Measurements from ENCODE around the gene SCAI.
"Not testable (repeated sequence)": the region's sequence is repeated elsewhere in the genome, so short reads cannot be mapped to it uniquely, and the experiment has no call there.

The SCAI gene

DNA sequence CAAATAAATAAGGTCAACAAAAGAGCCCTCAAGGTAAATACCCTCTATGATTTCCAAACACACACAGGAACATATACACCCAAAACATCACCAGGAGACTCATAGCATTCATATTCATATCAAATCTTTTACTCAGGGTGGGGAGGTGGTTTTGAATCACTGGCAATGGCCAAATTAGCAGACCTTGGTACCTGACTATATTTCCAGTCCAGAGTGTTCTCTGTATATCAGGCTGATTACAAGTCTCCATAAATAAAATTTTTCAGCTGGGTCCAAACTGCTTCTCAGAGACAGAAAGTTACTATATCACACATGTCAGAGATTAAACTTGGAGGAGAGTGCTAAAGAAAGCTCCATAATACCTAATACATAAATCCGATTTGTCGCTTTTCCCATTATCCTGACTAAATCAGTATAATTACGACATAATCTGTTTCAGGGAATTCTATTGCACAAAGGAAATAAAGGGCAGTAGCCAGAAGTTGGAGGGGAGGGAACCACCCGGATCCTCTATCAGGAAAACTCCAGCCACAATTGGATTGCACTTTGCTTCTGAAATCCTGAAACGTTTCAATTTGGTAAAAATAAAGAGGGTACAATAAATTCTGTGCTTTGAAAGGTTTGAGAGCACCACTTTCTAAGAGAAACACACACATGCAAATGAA is 195.5 kb downstream of the SCAI start:
- no peak for DNase-seq (ENCODE audit: low spot score)

DNA sequence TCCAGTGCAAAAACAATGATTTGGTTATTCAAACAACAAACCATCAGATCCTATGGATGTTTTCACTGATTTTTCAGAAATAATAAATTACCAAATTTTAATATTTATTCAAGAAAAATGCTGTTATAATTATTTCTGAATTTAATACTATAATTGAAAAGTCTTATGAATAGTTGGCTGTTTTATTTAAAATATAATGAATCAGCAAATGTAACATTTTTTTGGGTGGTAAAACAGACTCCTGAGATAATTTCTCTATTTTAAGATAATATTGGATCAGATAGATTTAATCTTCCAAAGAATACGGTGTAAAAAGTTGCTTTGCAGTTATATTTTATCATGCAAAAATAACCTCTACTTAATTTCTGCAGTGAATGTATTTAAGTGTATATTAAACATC is 197.2 kb downstream of the SCAI start:
- no peak for DNase-seq (ENCODE audit: low spot score)

DNA sequence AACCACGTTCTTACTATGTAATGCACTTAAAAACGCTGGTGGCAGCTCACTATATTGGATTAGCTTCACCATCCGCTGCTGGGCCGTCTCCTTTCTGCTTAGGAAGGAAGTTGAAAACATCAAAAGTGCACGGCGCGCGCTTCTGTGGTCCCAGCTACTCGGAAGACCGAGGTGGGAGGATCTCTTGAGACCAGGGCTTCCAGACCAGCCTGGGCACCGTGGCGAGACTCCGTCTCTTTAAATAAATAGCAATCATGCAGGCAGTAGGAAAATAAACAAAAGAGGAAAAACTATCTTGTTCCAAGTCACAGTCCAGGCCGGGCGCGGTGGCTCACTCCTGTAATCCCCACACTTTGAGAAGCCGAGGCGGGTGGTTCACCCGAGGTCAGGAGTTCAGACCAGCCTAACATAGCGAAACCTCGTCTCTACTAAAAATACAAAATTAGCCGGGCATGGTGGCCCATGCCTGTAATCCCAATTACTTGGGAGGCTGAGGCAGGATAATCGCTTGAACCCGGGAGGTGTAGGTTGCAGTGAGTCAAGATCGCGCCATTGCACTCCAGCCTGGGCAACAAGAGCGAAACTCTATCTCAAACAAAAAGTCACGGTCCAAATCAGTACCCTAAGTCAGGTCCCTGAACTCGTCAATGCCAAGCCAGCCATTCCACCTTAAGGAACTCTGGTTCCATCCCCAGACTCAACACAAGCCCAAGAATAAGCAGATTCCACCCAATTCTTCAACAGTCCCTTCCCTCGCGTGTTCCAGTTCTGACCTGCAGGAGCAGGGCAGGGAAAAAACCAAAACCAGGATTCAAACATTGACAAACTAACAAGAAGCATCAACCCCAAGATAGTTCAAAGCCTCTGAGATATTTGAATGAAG is 201.4 kb downstream of the SCAI start:
- no peak for DNase-seq (ENCODE audit: low spot score)

DNA sequence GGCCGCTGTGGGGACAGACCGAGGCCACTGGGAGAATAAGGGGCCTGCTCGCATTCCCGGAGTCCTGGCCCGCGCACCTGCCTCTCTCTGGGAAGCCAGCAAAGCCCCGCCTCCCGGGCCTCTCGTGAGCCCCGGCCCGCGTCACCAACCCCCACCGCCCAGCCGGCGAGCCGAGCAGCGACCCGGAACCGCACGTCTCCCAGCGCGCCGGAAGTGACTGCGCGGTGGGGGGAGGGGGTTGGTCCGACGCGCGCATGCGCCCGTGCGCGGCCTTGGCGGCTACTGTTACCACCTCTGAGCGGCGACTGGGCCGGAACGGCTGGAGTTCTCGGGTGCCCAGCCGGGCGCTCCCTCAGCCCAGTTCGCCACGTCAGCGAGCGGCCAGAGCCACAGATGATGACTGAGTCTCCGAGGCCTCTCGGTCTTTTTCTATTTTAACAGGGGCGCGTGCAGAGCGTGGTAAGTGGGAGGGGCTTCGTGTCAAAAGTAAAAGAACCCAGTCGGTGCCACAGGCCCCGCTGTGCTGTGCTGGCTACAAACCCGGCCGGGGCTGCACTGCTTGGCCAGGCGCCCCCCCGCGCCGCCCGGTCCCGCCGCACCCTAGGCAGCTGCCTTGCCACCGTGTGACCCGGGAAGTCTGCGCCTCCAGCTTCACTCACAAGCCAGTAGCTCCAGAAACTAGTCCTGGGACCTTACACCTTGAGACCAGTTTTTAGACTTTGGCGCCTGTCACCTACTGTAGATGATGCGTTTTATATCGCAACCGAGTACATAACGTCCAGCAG is 202.2 kb downstream of the SCAI start, which contains the start of gene GOLGA1:
Gene GOLGA1, minus strand, starts transcription at position 190 of the 785 bp plus-strand sequence. CDS start 2,372 bp downstream, outside the sequence.
- DNase-seq (ENCODE audit: low spot score) = peak; percentile 95

DNA sequence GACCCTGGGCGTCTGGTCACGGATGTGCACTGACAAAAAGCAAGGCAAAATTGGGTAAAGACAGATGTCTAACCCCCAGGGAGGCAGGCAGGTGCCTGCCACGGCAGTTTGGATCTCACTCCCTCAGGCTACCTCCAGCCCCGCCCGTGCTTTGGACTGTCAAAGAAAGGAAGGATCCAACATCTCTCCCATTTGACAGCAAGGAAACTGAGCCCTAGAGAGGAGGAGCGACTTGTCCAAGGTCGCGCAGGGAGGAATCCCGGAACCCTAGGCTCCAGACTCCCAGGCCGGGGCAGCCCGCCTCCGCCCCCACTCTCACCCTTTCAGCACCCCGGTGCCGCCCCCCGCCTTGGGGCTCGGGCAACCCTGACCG is 202.8 kb downstream of the SCAI start:
- DNase-seq (ENCODE audit: low spot score) = peak; percentile 67

DNA sequence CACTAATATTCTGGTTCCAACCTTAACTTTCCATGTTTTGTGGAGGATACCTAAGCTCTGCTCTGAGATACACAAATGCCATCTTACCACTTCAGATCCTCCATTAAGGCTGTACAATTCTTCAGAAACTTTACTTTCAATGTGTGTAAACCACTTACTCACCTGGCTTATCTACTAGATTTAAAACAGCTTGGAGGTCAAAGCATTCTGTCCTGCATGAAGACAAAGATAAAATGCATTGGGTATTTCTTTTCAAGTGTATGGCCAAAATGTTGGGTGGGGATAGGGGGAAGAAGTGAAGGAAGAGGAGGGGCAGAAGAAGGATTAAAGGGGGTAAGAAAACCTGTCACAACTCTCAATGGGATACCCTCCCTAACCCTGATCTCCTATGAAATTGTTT is 203.4 kb downstream of the SCAI start:
- no peak for DNase-seq (ENCODE audit: low spot score)

DNA sequence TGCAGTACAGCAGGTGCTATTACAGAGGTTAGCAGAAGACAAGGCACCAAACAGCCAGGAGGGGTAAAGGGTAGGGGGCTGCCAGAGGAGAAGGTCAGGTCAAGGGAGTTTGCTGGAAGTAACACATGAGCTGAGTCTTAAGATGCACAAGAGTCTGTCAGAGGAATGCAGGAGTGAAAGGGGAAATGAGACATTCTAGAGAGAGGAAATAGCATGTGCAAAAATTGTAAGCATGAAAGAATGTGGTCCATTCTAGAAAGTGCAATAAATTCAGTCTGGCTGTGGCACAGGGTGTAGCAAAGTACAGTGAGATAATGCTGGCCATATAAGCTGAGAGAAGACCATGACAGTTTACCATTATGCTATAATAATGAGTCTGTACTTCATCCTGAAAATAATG is 209.0 kb downstream of the SCAI start:
- DNase-seq (ENCODE audit: low spot score) = peak; percentile 44

DNA sequence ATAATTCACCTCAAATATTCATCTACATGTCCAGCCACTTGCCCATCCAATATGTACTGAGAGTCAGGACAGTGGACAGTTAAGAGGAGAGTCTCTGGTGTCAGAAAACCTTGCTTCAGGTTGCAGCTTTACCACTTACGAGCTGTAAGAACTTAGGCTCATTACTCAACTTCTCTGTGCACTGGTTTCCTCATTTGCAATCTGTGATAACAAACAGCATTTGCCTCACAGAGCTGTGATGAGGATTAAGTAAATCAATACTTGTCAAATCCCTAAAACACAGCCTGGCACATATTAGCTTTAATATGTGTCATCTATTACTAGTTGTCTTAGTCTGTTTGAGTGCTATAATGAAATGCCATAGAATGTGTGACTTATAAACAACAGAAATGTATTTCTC is 211.0 kb downstream of the SCAI start:
- DNase-seq (ENCODE audit: low spot score) = no peak

DNA sequence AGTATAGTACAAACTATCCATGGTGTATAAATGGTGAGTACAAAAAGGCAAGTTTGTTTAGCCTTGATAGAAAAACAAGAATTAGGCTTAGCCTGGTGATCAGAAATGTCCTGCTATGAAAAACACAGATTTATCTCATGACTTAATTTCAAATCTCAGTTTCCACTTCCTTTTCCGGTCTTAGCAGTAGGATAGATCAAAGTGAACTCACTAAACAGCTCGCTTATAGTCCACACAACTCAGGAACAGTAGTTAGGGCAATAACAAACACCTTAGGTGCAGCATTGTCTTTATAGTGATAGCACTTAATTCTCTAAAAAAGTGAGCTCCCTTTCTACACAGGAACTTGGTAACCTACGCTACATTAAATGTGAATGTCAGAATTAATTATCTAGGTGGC is 213.9 kb downstream of the SCAI start:
- DNase-seq (ENCODE audit: low spot score) = no peak

DNA sequence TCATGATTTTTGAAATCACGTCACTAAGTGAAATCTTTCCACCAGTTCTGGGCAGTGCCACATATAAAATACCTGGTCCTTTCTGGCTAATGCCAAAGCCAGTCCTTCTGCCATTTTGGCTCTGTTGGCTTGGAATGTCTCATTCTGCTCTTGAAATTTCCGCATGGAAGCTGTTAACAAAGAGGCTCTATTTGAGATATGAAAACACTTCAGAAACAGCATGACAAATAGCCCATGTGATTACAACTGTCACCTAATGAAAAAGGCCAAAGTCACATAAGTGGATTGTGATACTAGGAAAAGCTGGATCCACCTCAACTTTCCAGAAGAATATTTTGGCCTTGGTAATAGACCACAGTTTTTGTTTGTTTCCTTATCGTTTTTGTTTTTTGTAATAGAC is 215.2 kb downstream of the SCAI start:
- DNase-seq (ENCODE audit: low spot score) = no peak

DNA sequence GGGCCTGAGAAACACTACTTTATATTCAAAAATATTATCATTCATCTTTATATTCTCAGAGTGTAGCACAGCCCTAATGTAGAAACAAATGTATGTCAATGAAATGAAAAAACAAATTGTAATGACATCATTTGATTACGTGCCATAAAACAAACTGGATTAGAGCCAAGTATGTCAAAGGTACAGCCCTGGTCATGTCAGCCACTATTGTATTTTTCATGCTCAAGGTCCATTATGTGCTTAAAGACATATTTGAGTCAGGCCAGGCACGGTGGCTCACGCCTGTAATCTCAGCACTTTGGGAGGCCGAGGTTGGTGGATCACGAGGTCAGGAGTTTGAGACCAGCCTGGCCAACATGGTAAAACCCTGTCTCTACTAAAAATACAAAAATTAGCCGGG is 222.9 kb downstream of the SCAI start:
- not testable (repeated sequence) for DNase-seq (ENCODE audit: low spot score)

DNA sequence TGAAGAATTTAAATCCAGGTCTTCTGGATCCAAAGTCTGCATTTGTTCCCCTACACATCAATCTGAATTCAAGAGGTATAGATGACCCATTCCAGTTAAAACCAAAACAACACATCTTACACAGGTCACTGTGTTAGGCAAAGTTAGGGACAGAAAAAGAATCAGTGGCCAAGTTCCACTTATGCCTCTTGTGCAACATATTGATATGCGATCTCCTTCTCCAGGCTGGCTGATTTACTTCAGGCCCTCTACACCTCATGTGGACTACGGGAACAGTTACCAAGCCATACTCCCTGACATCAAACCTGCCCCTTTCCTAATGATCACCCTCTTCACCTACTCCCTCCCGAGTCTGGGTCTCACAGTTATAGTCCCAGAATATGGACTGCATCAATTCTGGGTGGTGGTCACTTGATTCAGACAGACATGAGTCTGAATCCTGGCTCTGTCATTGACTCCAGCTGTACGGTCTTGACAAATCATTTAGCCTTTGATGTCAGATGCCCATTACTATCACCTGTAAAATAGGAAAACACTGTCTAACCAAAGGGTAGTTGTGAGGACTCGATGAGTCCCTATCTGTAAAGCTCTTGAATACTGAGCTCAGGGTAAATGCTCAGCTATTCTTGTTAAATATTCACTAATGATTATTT is 228.4 kb downstream of the SCAI start:
- no peak for DNase-seq (ENCODE audit: low spot score)

DNA sequence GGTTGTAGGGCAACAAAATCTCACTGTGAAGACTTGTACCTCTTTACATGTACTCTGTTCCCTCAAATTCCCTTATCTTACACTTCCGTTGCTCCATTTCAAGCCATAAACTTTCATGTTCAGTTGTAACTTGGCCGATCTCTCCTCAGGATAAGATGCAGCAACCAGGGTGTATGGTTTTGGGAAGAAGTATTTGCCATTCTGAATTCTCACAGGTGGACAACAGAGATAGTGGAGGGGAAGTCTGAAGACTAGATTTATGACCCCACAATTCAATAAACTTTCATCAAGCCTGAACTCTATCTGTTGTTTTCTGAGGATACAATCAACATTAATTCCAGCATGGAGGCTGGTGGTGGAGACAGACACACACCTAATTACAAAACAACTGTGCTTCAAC is 229.9 kb downstream of the SCAI start:
- DNase-seq (ENCODE audit: low spot score) = no peak

DNA sequence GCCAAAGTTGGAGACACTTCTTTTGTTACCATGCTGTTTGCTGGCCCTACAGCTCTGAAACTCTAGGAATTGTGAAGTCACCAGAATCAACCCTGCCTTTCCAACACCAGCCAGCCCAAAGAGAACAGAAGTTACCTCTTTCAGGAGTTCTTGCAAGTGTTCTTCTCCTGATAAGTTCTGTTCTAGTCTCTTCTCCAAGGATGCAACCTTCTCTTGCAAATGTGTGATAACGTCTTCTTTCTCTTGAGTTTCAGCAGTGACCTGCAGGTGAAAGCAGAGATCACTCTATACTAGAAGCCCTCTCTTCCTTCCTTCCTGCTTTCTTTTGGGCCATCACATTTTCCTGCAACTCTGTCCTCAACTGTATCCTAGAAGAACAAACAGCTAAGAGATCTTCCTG is 231.6 kb downstream of the SCAI start:
- DNase-seq (ENCODE audit: low spot score) = no peak

DNA sequence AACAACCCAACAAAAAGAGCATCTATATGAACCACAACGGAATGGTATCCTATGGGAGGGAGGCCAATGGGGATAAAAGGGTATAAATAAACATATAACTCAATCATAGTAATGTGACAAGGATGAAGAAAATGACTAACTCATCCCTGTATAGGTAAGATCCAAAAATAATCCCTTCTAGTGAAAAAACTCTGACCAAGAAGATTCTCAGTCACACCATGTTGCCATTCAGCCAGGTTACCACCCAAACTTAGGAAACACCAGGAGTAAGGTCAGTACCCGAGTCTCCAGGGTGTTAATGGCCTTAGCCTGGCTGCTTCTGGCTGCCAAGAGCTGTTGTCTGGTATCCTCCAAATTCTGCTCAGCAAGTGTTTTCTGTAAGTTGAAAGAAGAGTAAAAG is 235.2 kb downstream of the SCAI start:
- no peak for DNase-seq (ENCODE audit: low spot score)

DNA sequence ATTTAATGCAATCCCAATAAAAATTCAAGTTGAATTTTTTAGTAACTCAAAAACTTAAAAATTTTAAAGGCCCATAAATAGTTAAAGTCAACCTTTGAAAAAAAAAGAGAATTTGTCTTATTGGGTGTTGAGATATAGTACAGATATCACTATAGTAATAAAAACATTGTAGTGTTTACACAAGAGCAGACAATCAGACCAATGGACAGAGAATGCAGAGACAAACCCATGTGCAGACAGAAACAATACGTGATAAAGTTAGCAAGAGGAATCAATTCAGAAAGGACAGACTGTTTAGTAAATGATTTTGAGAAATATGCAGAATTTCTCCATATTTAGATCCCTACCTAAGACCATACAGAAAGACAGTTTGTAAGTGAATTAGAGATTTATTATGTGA is 236.4 kb downstream of the SCAI start:
- no peak for DNase-seq (ENCODE audit: low spot score)

DNA sequence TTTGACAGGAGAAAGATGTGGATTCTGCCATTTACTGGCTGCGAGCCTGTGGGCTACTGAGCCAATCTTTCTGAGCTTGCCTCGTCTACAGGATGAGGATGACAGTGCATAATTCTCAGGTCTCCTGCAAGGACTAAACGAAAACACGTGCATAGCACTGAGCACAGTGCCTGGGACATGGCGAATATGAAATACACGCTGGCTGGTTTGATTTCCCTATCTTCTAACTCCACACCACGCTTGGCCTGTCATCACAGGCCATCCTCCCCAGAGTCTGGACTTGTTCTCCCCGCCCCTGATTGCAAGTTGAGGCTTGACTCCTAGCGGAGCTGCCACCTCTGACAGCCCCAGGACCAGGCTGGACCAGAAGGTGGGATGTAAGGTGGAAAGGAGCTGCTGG is 243.5 kb downstream of the SCAI start:
- no peak for DNase-seq (ENCODE audit: low spot score)

DNA sequence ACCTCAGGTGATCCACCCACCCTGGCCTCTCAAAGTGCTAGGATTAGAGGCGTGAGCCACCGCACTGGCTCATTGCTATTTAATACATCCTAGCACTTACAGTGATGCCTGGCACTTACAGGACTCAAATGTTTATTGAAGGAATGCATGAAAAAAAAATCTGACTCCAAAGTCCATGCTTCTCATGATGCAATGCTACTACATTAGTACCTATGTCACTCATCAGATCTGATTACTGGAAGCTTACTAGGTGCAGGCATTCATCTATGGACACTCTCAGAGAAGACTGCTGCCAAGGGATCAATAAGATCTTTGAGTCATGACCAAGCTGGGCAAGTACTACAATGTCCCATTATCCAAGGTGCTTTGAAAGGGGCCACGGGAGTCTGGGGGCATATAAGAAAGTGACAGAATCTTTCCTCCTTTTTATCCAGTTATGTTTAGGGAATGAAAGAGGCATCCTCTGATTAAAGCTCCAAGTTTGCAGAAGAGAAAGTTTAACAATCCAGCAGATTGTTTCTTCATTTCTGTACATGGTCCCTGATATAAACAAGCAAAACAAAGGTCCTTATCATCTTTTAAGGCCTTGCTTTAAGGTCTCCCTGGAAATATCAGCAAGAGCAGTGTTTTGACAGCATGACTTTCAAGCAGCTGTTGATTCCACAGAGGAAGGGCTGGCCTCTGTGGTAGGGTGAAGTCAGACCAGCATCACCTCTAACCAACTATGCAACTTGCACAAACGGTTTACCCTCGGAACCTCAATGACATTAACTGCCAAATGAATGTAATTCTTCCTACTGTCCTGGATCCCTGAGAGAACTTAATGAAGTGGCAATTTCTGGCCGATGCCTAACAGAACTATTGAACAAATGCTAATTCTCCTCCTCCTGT is 245.5 kb downstream of the SCAI start:
- no peak for DNase-seq (ENCODE audit: low spot score)

DNA sequence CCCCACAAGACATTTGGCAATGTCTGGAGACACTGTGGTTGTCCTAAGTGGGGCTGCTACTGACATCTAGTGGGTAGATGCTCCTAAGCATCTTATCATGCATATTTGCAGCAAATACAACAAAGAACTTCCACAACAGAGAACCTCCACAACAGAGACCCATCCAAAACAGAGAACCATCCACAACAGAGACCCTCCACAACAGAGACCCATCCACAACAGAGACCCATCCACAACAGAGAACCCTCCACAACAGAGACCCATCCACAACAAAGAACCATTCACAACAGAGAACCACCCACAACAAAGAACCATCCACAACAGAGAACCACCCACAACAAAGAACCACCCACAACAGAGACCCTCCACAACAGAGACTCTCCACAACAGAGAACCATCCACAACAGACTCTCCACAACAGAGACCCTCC is 248.6 kb downstream of the SCAI start:
- no peak for DNase-seq (ENCODE audit: low spot score)

DNA sequence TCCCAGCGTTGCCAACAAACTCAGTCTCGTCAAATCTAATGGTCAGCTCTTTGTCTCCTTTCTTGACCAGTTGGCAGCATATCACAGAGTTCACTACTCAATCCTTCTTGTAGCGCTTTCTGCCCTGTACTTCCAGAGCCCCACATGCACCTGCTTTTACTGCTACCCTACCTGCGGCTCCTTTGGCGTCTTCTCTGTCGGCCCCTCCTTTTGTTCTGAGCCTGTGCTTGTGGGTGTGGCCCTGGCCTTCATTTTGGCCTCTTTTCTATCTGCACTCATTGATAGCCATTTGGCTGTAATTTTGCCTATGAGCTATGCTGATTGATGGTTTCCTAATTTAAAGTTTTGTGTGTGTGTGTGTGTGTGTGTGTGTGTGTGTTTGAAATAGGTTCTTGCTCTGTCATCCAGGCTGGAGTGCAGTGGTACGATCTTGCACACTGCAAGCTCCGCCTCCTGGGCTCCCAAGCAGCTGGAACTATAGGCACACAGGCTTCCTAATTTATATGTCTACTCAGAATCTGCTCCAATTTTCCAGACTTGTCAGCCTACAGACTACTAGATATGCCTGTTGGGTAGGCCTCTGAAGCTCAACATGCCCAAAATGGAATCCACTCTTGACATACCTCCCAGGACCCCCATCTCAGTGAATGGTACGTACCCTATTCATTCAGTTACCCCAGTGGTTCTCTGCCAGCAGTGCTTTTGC is 249.1 kb downstream of the SCAI start:
- DNase-seq (ENCODE audit: low spot score) = no peak
